ENCODE results near the gene EML6. TPM values are rescaled to one million over a fixed set of nuclear protein-coding genes. Genes with fewer than 3 reads are reported as not detected.

The EML6 gene
- total and polyA plus RNA-seq, 10 of the 15 experiments (the other 5 are each of a cell fraction or from before 2014, with no cell fraction given) = 0.09 to 0.67 (median 0.21) TPM

- Histone ChIP-seq H3K4me1 (ENCODE audit: control insufficient read depth, insufficient read depth, low read length) (peaks cover 7% of the 10 kb centered on the region), H3K36me3 (ENCODE audit: control insufficient read depth in 2 of 2, insufficient read depth in 2 of 2, low read length in 1 of 2) (no peaks in the 10 kb centered on the region), H3K4me2 (ENCODE audit: control insufficient read depth, insufficient read depth) (no peak overlapping the region), H3K79me2 (ENCODE audit: control insufficient read depth, insufficient read depth, low read length) (no peaks in the 10 kb centered on the region), H3K27ac (ENCODE audit: control insufficient read depth, insufficient read depth) (no peak overlapping the region), H2AFZ (ENCODE audit: control insufficient read depth, low read depth, low read length) (no peak overlapping the region), H3K27me3 (replicated peaks in 1 of 2; ENCODE audit: control insufficient read depth in 2 of 2, insufficient read depth in 2 of 2, low read length in 1 of 2) (no peaks in the 10 kb centered on the region), H3K4me3 (no peak overlapping the region), H3K9ac (ENCODE audit: control insufficient read depth, insufficient read depth, low read length) (no peak overlapping the region), H4K20me1 (ENCODE audit: control insufficient read depth, insufficient read depth) (no peaks in the 10 kb centered on the region), H3K9me3 (replicated peaks; ENCODE audit: control insufficient read depth, insufficient read depth, low read length) (no peaks in the 10 kb centered on the region; the same call in 1 of the 3 replicates)
- SMC1A ChIA-PET (ENCODE audit: uncharacterized antibody, unreplicated experiment) = interaction anchor here (1.3 kb wide), 1 partner anchor 236 kb away, joined by 3 read pairs; no protein-coding TSS in a partner anchor
- FAIRE-seq = no peak
- no peak for TF ChIP-seq SREBF2 (IDR thresholded peaks at IDR 0.05; ENCODE audit: low read length)
- in situ Hi-C loops (cut with MboI) (no loop called here), intact Hi-C loops (cut with micrococcal nuclease; ENCODE audit: unreplicated experiment) (no loop called here)
- DNase-seq (ENCODE audit: low read depth, low spot score) = no peak
- no peak for ATAC-seq
- RAD21 ChIA-PET (ENCODE audit: unreplicated experiment) = no interaction called here
- POLR2A ChIA-PET = no interaction called here
- WGBS (ENCODE audit: insufficient coverage, insufficient replicate concordance, low lambda C conversion rate, missing lambda C conversion rate) = 64% methylated on average over 5 of the region's 5 CpGs
- CTCF ChIA-PET = interaction anchor here (1.2 kb wide), 1 partner anchor 71 kb away, joined by 3 read pairs; no protein-coding TSS in a partner anchor
- no TSS peak for BruUV-seq (replicated peaks)
These were observed 218.9 kb downstream of the EML6 start for GRCh38 chr2:54942373-54942772.

- no peaks in the 10 kb centered on the region for H3K79me2 ChIP-seq (ENCODE audit: control insufficient read depth, insufficient read depth, low read length)
- intact Hi-C loops (cut with micrococcal nuclease; ENCODE audit: unreplicated experiment) = no loop called here
- CTCF ChIA-PET = interaction anchor here (2.0 kb wide), 1 partner anchor 106 kb away, joined by 5 read pairs; no protein-coding TSS in a partner anchor
- no peak for TF ChIP-seq MLLT1 (IDR thresholded peaks at IDR 0.05)
- TF ChIP-seq NFXL1 (IDR thresholded peaks at IDR 0.05; ENCODE audit: borderline replicate concordance) = no peak
- no peak for TF ChIP-seq KAT2A (conservative IDR thresholded peaks at IDR 0.05; ENCODE audit: control insufficient read depth, low read depth, low read length)
- no peak for TF ChIP-seq ZBTB4 (CRISPR knock-in tag; IDR thresholded peaks at IDR 0.05)
- no peak for TF ChIP-seq SRF (IDR thresholded peaks at IDR 0.05; ENCODE audit: low read depth in 2 of 2, low read length in 2 of 2)
- TF ChIP-seq JUND (IDR thresholded peaks at IDR 0.05; ENCODE audit: low read depth, low read length) = no peak
These were observed 221.4 kb downstream of the EML6 start for GRCh38 chr2:54944724-54945326.

More at GRCh38 chr2:54944724-54945326, 221.4 kb downstream of the EML6 start:
- no TSS peak for BruUV-seq (replicated peaks)
- Histone ChIP-seq H3K36me3 (ENCODE audit: control insufficient read depth in 2 of 2, insufficient read depth in 2 of 2, low read length in 1 of 2) (no peaks in the 10 kb centered on the region), H3K4me3 (no peak overlapping the region), H2AFZ (ENCODE audit: control insufficient read depth, low read depth, low read length) (no peak overlapping the region), H3K4me2 (ENCODE audit: control insufficient read depth, insufficient read depth) (no peak overlapping the region), H3K27me3 (replicated peaks in 1 of 2; ENCODE audit: control insufficient read depth in 2 of 2, insufficient read depth in 2 of 2, low read length in 1 of 2) (no peaks in the 10 kb centered on the region), H4K20me1 (ENCODE audit: control insufficient read depth, insufficient read depth) (no peaks in the 10 kb centered on the region), H3K9ac (ENCODE audit: control insufficient read depth, insufficient read depth, low read length) (no peak overlapping the region), H3K4me1 (ENCODE audit: control insufficient read depth, insufficient read depth, low read length) (peaks cover 7% of the 10 kb centered on the region), H3K9me3 (replicated peaks; ENCODE audit: control insufficient read depth, insufficient read depth, low read length) (no peaks in the 10 kb centered on the region), H3K27ac (ENCODE audit: control insufficient read depth, insufficient read depth) (no peak overlapping the region)
- 80% methylated on average over 1 of the region's 1 CpG for WGBS (ENCODE audit: insufficient coverage, insufficient replicate concordance, low lambda C conversion rate, missing lambda C conversion rate)
- DNase-seq (ENCODE audit: low read depth, low spot score) (no peak), FAIRE-seq (no peak), ATAC-seq (no peak)
- ChIA-PET POLR2A (interaction anchor here (0.6 kb wide), 1 partner anchor 906 kb away, joined by 6 read pairs; no protein-coding TSS in a partner anchor), SMC1A (ENCODE audit: uncharacterized antibody, unreplicated experiment) (interaction anchor here (1.2 to 1.7 kb wide), 2 partner anchors 37 to 67 kb away, joined by 3 to 5 read pairs; no protein-coding TSS in a partner anchor), RAD21 (ENCODE audit: unreplicated experiment) (interaction anchor here (0.8 to 1.4 kb wide), 2 partner anchors 32 to 45 kb away, joined by 4 read pairs; no protein-coding TSS in a partner anchor)
- in situ Hi-C loops (cut with MboI) = no loop called here

Measured in GM12878 (cell line).